H1 (cell line): ENCODE data around the gene KLF16. TPM values are rescaled to one million over a fixed set of nuclear protein-coding genes. Genes with fewer than 3 reads are reported as not detected.

Experiments used
- CTCF ChIA-PET: fragments of 300-600 bp; sonication (Branson Sonifier 250); formaldehyde crosslinking; loops from one replicate; lab custom pipeline; 2021; ENCODE audit not compliant: partially characterized antibody; lab: Charles Lee
- POLR2A ChIA-PET: fragments of 300-600 bp; sonication (Branson Sonifier 250); formaldehyde crosslinking; loops from one replicate; lab custom pipeline; 2021; ENCODE audit warnings: inconsistent platforms; ENCODE audit not compliant: partially characterized antibody; lab: Charles Lee
- DNase-seq, 2 experiments: peaks; one replicate each; pipeline versions ENCODE4 v3.0.0 to v3.0.0-alpha.2; 2010 to 2022; ENCODE audit warnings: low spot score in 2 of 2, low read depth in 1 of 2, mixed read lengths in 1 of 2
- FAIRE-seq: peaks from 2 replicates; lab custom pipeline; 2011; peaks lifted over from hg19 to GRCh38; lab: Jason Lieb, UNC
- H2AFZ ChIP-seq: 2 replicates; pipeline ENCODE4 v1.8.1; 2012; ENCODE audit warnings: low read length, inconsistent platforms
- H2AK5ac ChIP-seq: 2 replicates; pipeline ENCODE4 v1.6.1; 2013; ENCODE audit warnings: low read depth, low read length
- H2BK120ac ChIP-seq: replicated peaks from 2 replicates; pipeline ENCODE3; 2013; ENCODE audit warnings: low read depth, low read length, inconsistent platforms
- H2BK12ac ChIP-seq: 2 replicates; pipeline ENCODE4 v1.6.1; 2013; ENCODE audit warnings: low read depth, low read length
- H2BK15ac ChIP-seq: 2 replicates; pipeline ENCODE4 v1.6.1; 2013; ENCODE audit warnings: low read length
- H2BK20ac ChIP-seq: 2 replicates; pipeline ENCODE4 v1.6.1; 2013; ENCODE audit warnings: low read length
- H2BK5ac ChIP-seq: 2 replicates; pipeline ENCODE4 v1.6.1; 2013; ENCODE audit warnings: low read depth, low read length
- H3K14ac ChIP-seq: 2 replicates; pipeline ENCODE4 v1.6.1; 2013; ENCODE audit warnings: inconsistent platforms; ENCODE audit not compliant: insufficient read length
- H3K18ac ChIP-seq: 2 replicates; pipeline ENCODE4 v1.6.1; 2013; ENCODE audit warnings: low read length; ENCODE audit errors: extremely low read depth
- H3K23ac ChIP-seq: 2 replicates; pipeline ENCODE4 v1.6.1; 2013; ENCODE audit warnings: inconsistent platforms; ENCODE audit not compliant: insufficient read length
- H3K23me2 ChIP-seq: 2 replicates; pipeline ENCODE4 v1.6.1; 2013; ENCODE audit warnings: low read depth, low read length
- H3K27ac ChIP-seq: 2 replicates; pipeline ENCODE4 v1.6.1; 2011; ENCODE audit warnings: low read depth, low read length, inconsistent platforms
- H3K27me3 ChIP-seq, 4 experiments: replicated peaks in 1 of 4; 1 replicate in 1 of 4; 2 replicates in 3 of 4; pipeline versions ENCODE4 v1.6.1 to v1.8.1; 2011 to 2013; ENCODE audit warnings: low read length in 3 of 4, mild to moderate bottlenecking in 3 of 4, inconsistent platforms in 2 of 4, mixed read lengths in 2 of 4, moderate library complexity in 1 of 4; ENCODE audit not compliant: control insufficient read depth in 3 of 4, insufficient read depth in 3 of 4; ENCODE audit errors: extremely low read depth in 1 of 4
- H3K36me3 ChIP-seq, 4 experiments: 2 replicates each; pipeline versions ENCODE4 v1.6.1 to v1.8.1; 2011 to 2013; ENCODE audit warnings: mild to moderate bottlenecking in 4 of 4, low read length in 3 of 4, moderate library complexity in 2 of 4, control low read depth in 1 of 4, inconsistent platforms in 1 of 4; ENCODE audit not compliant: insufficient read depth in 4 of 4, control insufficient read depth in 2 of 4
- H3K4ac ChIP-seq: replicated peaks from 2 replicates; pipeline ENCODE3; 2013; ENCODE audit warnings: low read length, low read depth, mixed read lengths, inconsistent platforms; ENCODE audit not compliant: insufficient read length
- H3K4me1 ChIP-seq, 4 experiments: replicated peaks in 1 of 4; 1 replicate in 1 of 4; 2 replicates in 3 of 4; pipeline versions ENCODE4 v1.6.1 to v1.8.1; 2011 to 2013; ENCODE audit warnings: low read length in 3 of 4, inconsistent platforms in 2 of 4, mixed read lengths in 1 of 4; ENCODE audit not compliant: insufficient read depth in 4 of 4, control insufficient read depth in 3 of 4
- H3K4me2 ChIP-seq, 2 experiments: 2 replicates each; pipeline versions ENCODE4 v1.6.1 to v1.8.1; 2011 to 2013; ENCODE audit warnings: low read depth in 2 of 2, low read length in 2 of 2, control low read depth in 1 of 2, inconsistent platforms in 1 of 2, mild to moderate bottlenecking in 1 of 2; ENCODE audit not compliant: insufficient read depth in 1 of 2
- H3K4me3 ChIP-seq, 4 experiments: fragments of 200-600, 300-600 bp in 1 of 4; sonication (generic), shearing (Covaris generic), sonication (Bioruptor Twin) in 1 of 4; 2 replicates each; pipeline versions ENCODE4 v1.5.1 to v1.8.1; 2011 to 2016; ENCODE audit warnings: low read length in 4 of 4, low read depth in 3 of 4, control low read depth in 2 of 4, inconsistent platforms in 2 of 4, mild to moderate bottlenecking in 2 of 4, mixed read lengths in 1 of 4, moderate library complexity in 1 of 4; ENCODE audit not compliant: insufficient read depth in 2 of 4; ENCODE audit errors: extremely low read depth in 1 of 4
- H3K56ac ChIP-seq: replicated peaks from 2 replicates; pipeline ENCODE3; 2013; ENCODE audit warnings: low read depth, mild to moderate bottlenecking, mixed read lengths, low read length, inconsistent platforms; ENCODE audit not compliant: insufficient read length
- H3K79me1 ChIP-seq: 2 replicates; pipeline ENCODE4 v1.6.1; 2013; ENCODE audit warnings: low read depth, low read length, control low read depth
- H3K79me2 ChIP-seq, 2 experiments: 2 replicates each; pipeline versions ENCODE4 v1.6.1 to v1.8.1; 2012 to 2013; ENCODE audit warnings: low read length in 2 of 2, mild to moderate bottlenecking in 2 of 2, inconsistent platforms in 1 of 2; ENCODE audit not compliant: insufficient read depth in 2 of 2, control insufficient read depth in 1 of 2
- H3K9ac ChIP-seq, 4 experiments: replicated peaks in 1 of 4; 1 replicate in 1 of 4; 2 replicates in 3 of 4; pipeline versions ENCODE4 v1.6.1 to v1.8.1; 2011 to 2013; ENCODE audit warnings: low read depth in 3 of 4, low read length in 3 of 4, control low read depth in 2 of 4, mild to moderate bottlenecking in 2 of 4, moderate library complexity in 2 of 4, inconsistent platforms in 1 of 4; ENCODE audit errors: extremely low read depth in 1 of 4
- H3K9me3 ChIP-seq, 2 experiments: 2 replicates each; pipeline versions ENCODE4 v1.6.1 to v1.8.1; 2012 to 2013; ENCODE audit warnings: mild to moderate bottlenecking in 2 of 2, moderate library complexity in 2 of 2, control low read depth in 1 of 2, inconsistent platforms in 1 of 2, low read depth in 1 of 2, low read length in 1 of 2, mixed read lengths in 1 of 2; ENCODE audit not compliant: insufficient read depth in 2 of 2
- H4K20me1 ChIP-seq, 2 experiments: replicated peaks in 1 of 2; 2 replicates each; pipeline versions ENCODE3 to v1.8.1; 2011 to 2013; ENCODE audit warnings: inconsistent platforms in 2 of 2, low read length in 2 of 2, mild to moderate bottlenecking in 1 of 2; ENCODE audit not compliant: insufficient read depth in 2 of 2, control insufficient read depth in 1 of 2
- H4K5ac ChIP-seq: 2 replicates; pipeline ENCODE4 v1.6.1; 2013; ENCODE audit warnings: low read length, low read depth, mixed read lengths, inconsistent platforms; ENCODE audit not compliant: insufficient read length
- H4K8ac ChIP-seq: 2 replicates; pipeline ENCODE4 v1.8.0; 2013; ENCODE audit warnings: mild to moderate bottlenecking, moderate library complexity, low read length, inconsistent platforms; ENCODE audit not compliant: insufficient read depth; ENCODE audit errors: extremely low read depth
- H4K91ac ChIP-seq: replicated peaks from 2 replicates; pipeline ENCODE3; 2013; ENCODE audit warnings: low read length, mixed read lengths, inconsistent platforms; ENCODE audit not compliant: insufficient read length
- EGR1 ChIP-seq: IDR thresholded peaks from 2 replicates; pipeline ENCODE4 v1.6.1; 2011; ENCODE audit warnings: low read depth, low read length, borderline replicate concordance
- EZH2 ChIP-seq: fragments of 200-600 bp; sonication (generic); IDR thresholded peaks from 2 replicates; pipeline ENCODE4 v1.7.1; 2012; ENCODE audit warnings: low read depth, mild to moderate bottlenecking, moderate library complexity, low read length, inconsistent platforms; ENCODE audit not compliant: severe bottlenecking
- HDAC6 ChIP-seq: IDR thresholded peaks from one replicate; pipeline ENCODE4 v1.7.1; 2012; ENCODE audit warnings: low read depth, mild to moderate bottlenecking, inconsistent platforms, low read length, moderate library complexity
- KDM1A ChIP-seq: fragments of 200-600, 300-600 bp; sonication (generic); IDR thresholded peaks from 2 replicates; pipeline ENCODE4 v1.7.1; 2016; ENCODE audit warnings: mild to moderate bottlenecking, low read length, borderline replicate concordance
- KDM5A ChIP-seq: fragments of 200-600 bp; IDR thresholded peaks from 2 replicates; pipeline ENCODE4 v1.7.1; 2012; ENCODE audit warnings: mild to moderate bottlenecking, low read length, inconsistent platforms, mixed read lengths
- NANOG ChIP-seq: IDR thresholded peaks from 2 replicates; pipeline ENCODE4 v1.6.1; 2011; ENCODE audit warnings: low read length, low read depth, mild to moderate bottlenecking, inconsistent platforms; ENCODE audit not compliant: insufficient read depth, poor library complexity, severe bottlenecking
- RAD21 ChIP-seq, 2 experiments: IDR thresholded peaks in 1 of 2; conservative IDR thresholded peaks in 1 of 2; 2 replicates each; pipeline ENCODE4 v1.6.1; 2011; ENCODE audit warnings: low read depth in 2 of 2, low read length in 2 of 2, improper control_type of control experiment in 1 of 2, inconsistent platforms in 1 of 2, mild to moderate bottlenecking in 1 of 2, moderate library complexity in 1 of 2
- SIX5 ChIP-seq: IDR thresholded peaks from 2 replicates; pipeline ENCODE4 v1.6.1; 2011; ENCODE audit warnings: mild to moderate bottlenecking, low read depth, low read length
- SRF ChIP-seq: IDR thresholded peaks from 2 replicates; pipeline ENCODE4 v1.6.1; 2011; ENCODE audit warnings: mild to moderate bottlenecking, low read depth, low read length, moderate library complexity
- TAF1 ChIP-seq: IDR thresholded peaks from 2 replicates; pipeline ENCODE4 v1.6.1; 2011; ENCODE audit warnings: mild to moderate bottlenecking, low read depth, low read length
- YY1 ChIP-seq: IDR thresholded peaks from 2 replicates; pipeline ENCODE4 v1.6.1; 2011; ENCODE audit warnings: low read depth, mild to moderate bottlenecking, low read length
- WGBS, 2 experiments: shearing (Covaris generic) in 1 of 2; methylation state at CpG; one replicate each; pipeline versions ENCODE4 v1.1.6 to v1.1.7; 2013 to 2015; ENCODE audit warnings: low lambda C conversion rate in 2 of 2, mixed read lengths in 2 of 2, inconsistent platforms in 1 of 2, low coverage in 1 of 2, missing lambda C conversion rate in 1 of 2; ENCODE audit not compliant: insufficient replicate concordance in 2 of 2, insufficient coverage in 1 of 2, insufficient read length in 1 of 2; ENCODE audit errors: extremely low coverage in 1 of 2, missing lambda C conversion rate in 1 of 2; 5-methylcytosine and 5-hydroxymethylcytosine counted together
- polyA plus RNA-seq, 7 experiments: library from polyadenylated mRNA; depleted of rRNA in 3 of 7; stranded (reverse) in 5 of 7; unstranded in 2 of 7; fragments of >200 nt in 5 of 7; fragments of 200-250 nt in 2 of 7; gene quantifications; 1 replicate in 5 of 7; 2 replicates in 1 of 7; 4 replicates in 1 of 7; pipeline versions ENCODE4 v1.2.1 to v1.2.3, GENCODE V29; 2011 to 2013; ENCODE audit warnings: missing spikeins in 2 of 7, mixed read lengths in 2 of 7
- total RNA-seq: library from RNA; stranded (reverse); fragmentation: NEBNext Ultra II Directional; extraction: Animal tissue kit (Norgen Biotek cat#: 25700); gene quantifications from 2 replicates; pipeline ENCODE4 v1.2.1, GENCODE V29; 2021

Gene KLF16
- total and polyA plus RNA-seq, 2 of the 8 experiments (the other 6 are each of a cell fraction or from before 2014, with no cell fraction given): 14.3 to 45.9 TPM

- Histone ChIP-seq H3K79me2 (peaks cover 0 to 14% of the 10 kb centered on the region in 2 experiments; a peak in 2 of 4 replicates), H3K27me3 (no peaks in the 10 kb centered on the region), H3K4ac (no peak overlapping the region), H3K23me2 (peaks cover 3% of the 10 kb centered on the region), H3K14ac (no peak overlapping the region), H2BK5ac (no peak overlapping the region), H4K8ac (no peak overlapping the region; the same call in 1 of the 2 replicates), H3K18ac (no peak overlapping the region), H4K20me1 (no peaks in the 10 kb centered on the region), H2AK5ac (0 out of 2 replicates have a peak overlapping the region, but pooled peaks have one; percentile 24), H3K4me1 (peaks cover 0 to 9% (median 8%) of the 10 kb centered on the region in 4 experiments; a peak in 5 of 7 replicates), H3K4me3 (no peak overlapping the region), H2BK15ac (no peak overlapping the region), H2BK120ac (no peak overlapping the region), H3K9ac (no peak overlapping the region), H4K5ac (no peak overlapping the region), H3K9me3 (no peaks in the 10 kb centered on the region), H2BK20ac (no peak overlapping the region), H3K36me3 (0 out of 8 replicates have a peak, but pooled peaks cover 0 to 4% (median 0%) of the 10 kb centered on the region in 4 experiments), H2BK12ac (0 out of 2 replicates have a peak overlapping the region, but pooled peaks have one; percentile 39), H3K79me1 (peaks cover 4% of the 10 kb centered on the region; the same call in 1 of the 2 replicates), H3K23ac (no peak overlapping the region), H3K4me2 (no peak overlapping the region), H4K91ac (no peak overlapping the region), H3K56ac (no peak overlapping the region), H2AFZ (no peak overlapping the region), H3K27ac (no peak overlapping the region)
- ChIA-PET POLR2A (interaction anchor here (0.6 to 2.3 kb wide), 5 partner anchors 10 to 150 kb away, joined by 3 to 10 read pairs (median 3); partner anchors contain the start of gene MKNK2), CTCF (interaction anchor here (0.6 to 2.6 kb wide), 5 partner anchors 28 to 135 kb away, joined by 3 to 10 read pairs (median 6); no protein-coding TSS in a partner anchor)
- FAIRE-seq (no peak), DNase-seq (no peak)
- 95% methylated on average over 16 of the region's 16 CpGs; no CpG with 5 or more reads in 1 of the 2 experiments for WGBS, 2 experiments
- TF ChIP-seq YY1 (no peak), SIX5 (no peak), KDM5A (no peak), HDAC6 (no peak), SRF (no peak), EGR1 (no peak), NANOG (no peak), TAF1 (no peak), RAD21 (IDR thresholded peaks at IDR 0.05 in 1 of 2, conservative IDR thresholded peaks at IDR 0.05 in 1 of 2; ENCODE audit: low read depth in 2 of 2, low read length in 2 of 2) (no peak), KDM1A (no peak), EZH2 (no peak)
Observed at GRCh38 chr19:1901940-1902404, 38.6 kb upstream of the KLF16 start.
